Measurements from ENCODE around the gene HSPA12A. TPM values are rescaled to one million over a fixed set of nuclear protein-coding genes. Genes with fewer than 3 reads are reported as not detected.

Gene HSPA12A
- total RNA-seq, 4 donors from 2014 or later, result 9.6 to 26.6 (median 18.2) TPM

- Histone ChIP-seq H3K4me3 (no peak overlapping the region), H3K36me3 (no peaks in the 10 kb centered on the region), H3K27me3 (no peaks in the 10 kb centered on the region), H3K4me1 (peaks cover 9% of the 10 kb centered on the region), H3K27ac (no peak overlapping the region), H3K9me3 (no peaks in the 10 kb centered on the region)
- no peak for TF ChIP-seq POLR2AphosphoS5 (IDR thresholded peaks at IDR 0.05)
- no peak for TF ChIP-seq EP300 (IDR thresholded peaks at IDR 0.05)
- TF ChIP-seq CTCF (IDR thresholded peaks at IDR 0.05), result no peak
- no peak for TF ChIP-seq POLR2A (IDR thresholded peaks at IDR 0.05)
- DNase-seq (ENCODE audit: low spot score in 2 of 2), result no peak
- WGBS, result 97% methylated on average over 8 of the region's 8 CpGs
Observed at GRCh38 chr10:116785867-116786266, 43.5 kb upstream of the HSPA12A start.

DNA sequence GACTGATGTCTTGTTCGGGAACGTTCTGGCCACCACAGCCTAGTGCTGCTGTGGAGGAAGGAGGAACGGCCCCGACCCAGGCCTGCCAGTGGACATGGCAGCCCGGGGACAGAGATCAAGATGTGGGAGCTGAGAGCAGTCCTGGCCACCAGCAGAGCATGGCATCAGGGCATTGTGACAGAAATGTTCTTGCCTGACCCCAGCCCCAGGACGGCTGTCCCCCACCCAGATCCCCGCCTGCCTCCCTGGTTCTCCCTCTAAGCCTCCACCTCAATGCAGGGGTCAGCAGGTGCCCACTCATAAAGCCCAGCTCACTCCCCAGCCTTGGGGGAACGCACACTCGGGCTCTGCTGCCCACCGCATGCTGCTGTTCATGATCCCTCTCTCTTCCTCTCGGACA, 42.9 kb upstream of the HSPA12A start:
- no peaks in the 10 kb centered on the region for H3K9me3 ChIP-seq
- no peak overlapping the region for H3K27ac ChIP-seq
- no peaks in the 10 kb centered on the region for H3K36me3 ChIP-seq
- peaks cover 9% of the 10 kb centered on the region for H3K4me1 ChIP-seq
- no peak for DNase-seq (ENCODE audit: low spot score in 2 of 2)
- no peaks in the 10 kb centered on the region for H3K27me3 ChIP-seq
- WGBS, result 90% methylated on average over 11 of the region's 11 CpGs
- TF ChIP-seq POLR2AphosphoS5 (IDR thresholded peaks at IDR 0.05), result no peak
- TF ChIP-seq POLR2A (IDR thresholded peaks at IDR 0.05), result no peak
- TF ChIP-seq EP300 (IDR thresholded peaks at IDR 0.05), result no peak
- no peak for TF ChIP-seq CTCF (IDR thresholded peaks at IDR 0.05)
- H3K4me3 ChIP-seq, result no peak overlapping the region

DNA sequence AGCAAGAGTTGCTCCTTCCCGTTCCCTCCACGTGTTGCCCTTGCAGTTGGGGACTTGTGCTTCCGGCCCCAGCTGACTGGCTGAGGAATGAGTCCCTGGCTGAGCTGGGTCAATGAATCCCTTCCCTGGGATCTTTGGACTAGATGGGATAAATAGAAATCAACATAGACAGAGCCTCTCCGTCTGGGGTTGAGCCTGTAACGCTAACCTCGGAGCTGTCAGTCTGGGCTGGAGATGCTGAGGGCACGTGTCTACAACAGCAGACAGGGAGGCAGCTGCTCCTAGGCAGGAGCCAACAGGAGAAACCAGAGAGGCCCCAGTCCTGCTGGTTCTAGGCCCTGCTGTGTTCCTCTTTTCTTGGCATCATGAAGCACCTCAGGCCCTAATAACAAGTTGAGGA, 42.3 kb upstream of the HSPA12A start:
- peaks cover 9% of the 10 kb centered on the region for H3K4me1 ChIP-seq
- H3K9me3 ChIP-seq, result no peaks in the 10 kb centered on the region
- no peak overlapping the region for H3K4me3 ChIP-seq
- WGBS, result 91% methylated on average over 6 of the region's 7 CpGs
- TF ChIP-seq EP300 (IDR thresholded peaks at IDR 0.05) (no peak), CTCF (IDR thresholded peaks at IDR 0.05) (no peak), POLR2A (IDR thresholded peaks at IDR 0.05) (no peak), POLR2AphosphoS5 (IDR thresholded peaks at IDR 0.05) (no peak)
- no peaks in the 10 kb centered on the region for H3K36me3 ChIP-seq
- H3K27ac ChIP-seq, result no peak overlapping the region
- no peaks in the 10 kb centered on the region for H3K27me3 ChIP-seq
- no peak for DNase-seq (ENCODE audit: low spot score in 2 of 2)

DNA sequence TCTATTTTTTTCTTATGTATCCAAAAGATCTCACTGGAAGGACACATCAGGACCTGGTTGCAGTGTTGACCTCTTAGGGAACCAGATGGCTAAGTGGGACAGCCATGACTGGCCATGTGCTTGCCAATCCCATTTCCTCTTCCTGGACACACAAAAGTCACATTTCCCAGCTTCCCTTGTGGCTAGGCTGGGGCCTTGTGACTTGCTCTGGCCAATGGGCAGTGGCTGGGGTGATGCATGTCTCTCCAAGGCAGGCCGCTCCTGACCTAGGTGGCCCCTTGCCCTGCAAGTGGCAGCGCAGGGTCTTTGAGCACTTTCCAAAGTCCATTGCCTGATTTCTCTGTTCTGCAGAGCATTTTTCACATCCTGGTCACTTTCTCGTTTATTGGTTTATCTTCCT, 41.7 kb upstream of the HSPA12A start:
- H3K4me3 ChIP-seq, result no peak overlapping the region
- H3K4me1 ChIP-seq, result peaks cover 9% of the 10 kb centered on the region
- TF ChIP-seq CTCF (IDR thresholded peaks at IDR 0.05) (no peak), EP300 (IDR thresholded peaks at IDR 0.05) (no peak), POLR2A (IDR thresholded peaks at IDR 0.05) (no peak), POLR2AphosphoS5 (IDR thresholded peaks at IDR 0.05) (no peak)
- H3K9me3 ChIP-seq, result no peaks in the 10 kb centered on the region
- H3K27me3 ChIP-seq, result no peaks in the 10 kb centered on the region
- DNase-seq (ENCODE audit: low spot score in 2 of 2), result no peak
- H3K27ac ChIP-seq, result no peak overlapping the region
- WGBS, result 93% methylated on average over 3 of the region's 3 CpGs
- H3K36me3 ChIP-seq, result no peaks in the 10 kb centered on the region

DNA sequence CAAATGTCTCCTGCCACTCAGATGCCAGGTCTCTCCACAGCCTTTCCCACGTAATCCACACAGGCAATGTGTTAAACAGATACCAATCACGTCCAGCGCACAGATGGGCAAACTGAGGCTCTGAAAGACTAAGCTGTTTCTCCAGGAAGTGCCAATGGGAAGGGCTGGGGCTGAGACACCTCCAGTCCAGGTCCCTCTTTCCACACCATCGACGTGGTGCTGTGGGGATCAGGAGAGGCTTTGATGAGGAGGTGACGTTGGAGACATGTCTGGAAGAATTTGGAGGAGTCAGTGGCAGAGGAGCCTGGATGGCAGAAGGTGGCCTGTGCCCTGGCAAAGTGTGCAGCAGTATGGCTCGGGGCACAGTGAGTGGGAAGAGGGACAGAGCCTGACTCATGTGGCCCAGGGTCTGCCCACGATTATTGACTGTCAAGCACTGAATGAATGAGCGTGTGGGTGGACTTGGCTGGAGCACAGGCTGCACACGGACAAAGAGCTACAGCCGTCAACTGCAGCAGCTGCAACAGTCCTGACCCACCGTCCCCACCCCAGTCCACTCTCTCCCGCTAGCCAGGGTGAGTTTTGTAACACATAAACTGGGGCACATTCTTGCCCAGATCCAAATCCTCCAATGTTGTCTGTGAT, 40.8 kb upstream of the HSPA12A start:
- Histone ChIP-seq H3K27me3 (no peaks in the 10 kb centered on the region), H3K27ac (no peak overlapping the region), H3K9me3 (no peaks in the 10 kb centered on the region), H3K36me3 (no peaks in the 10 kb centered on the region), H3K4me1 (peaks cover 7% of the 10 kb centered on the region), H3K4me3 (no peak overlapping the region)
- 70% methylated on average over 13 of the region's 13 CpGs for WGBS
- DNase-seq (ENCODE audit: low spot score in 2 of 2), result no peak
- TF ChIP-seq EP300 (IDR thresholded peaks at IDR 0.05) (no peak), POLR2A (IDR thresholded peaks at IDR 0.05) (no peak), POLR2AphosphoS5 (IDR thresholded peaks at IDR 0.05) (no peak), CTCF (IDR thresholded peaks at IDR 0.05) (no peak)
